OCI-LY1 (cell line): ENCODE data around the gene IL4I1.

ENCODE experiments used
- CTCF ChIP-seq: fragments of 200-600 bp; sonication (generic), shearing (Covaris generic); IDR thresholded peaks from 2 replicates; pipeline ENCODE4 v1.5.1; 2017; ENCODE audit warnings: mild to moderate bottlenecking, antibody characterized with exemption, low read length, moderate library complexity, mixed read lengths
- EZH2 ChIP-seq: fragments of 200-600 bp; sonication (generic), shearing (Covaris generic); IDR thresholded peaks from 2 replicates; pipeline ENCODE4 v1.8.0; 2017; ENCODE audit warnings: borderline replicate concordance, mixed run types, mild to moderate bottlenecking, antibody characterized with exemption, low read length, moderate library complexity, mixed read lengths

DNA sequence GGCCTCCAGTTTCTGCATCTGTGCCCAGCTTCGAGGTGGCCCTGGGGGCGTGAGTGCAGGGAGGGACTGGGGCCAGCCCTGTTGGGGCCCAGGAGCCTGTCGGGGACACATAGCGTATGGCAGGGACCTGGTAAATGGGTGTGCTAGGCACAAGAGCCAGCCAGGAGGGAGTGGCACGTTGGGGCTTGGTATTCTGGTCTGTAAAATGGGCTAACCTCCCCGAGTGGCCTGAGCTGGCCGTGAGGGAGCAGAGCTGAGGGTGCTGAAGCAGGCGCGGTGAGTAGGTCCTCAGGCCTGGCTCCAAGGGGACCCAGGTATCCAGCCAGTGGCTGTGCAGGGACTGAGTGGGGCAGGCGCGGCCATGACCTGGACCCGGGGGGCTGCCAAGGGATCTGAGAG, 41.4 kb downstream of the IL4I1 start:
- no peak for TF ChIP-seq CTCF
- TF ChIP-seq EZH2: no peak
